Right cardiac atrium (tissue), 5 donors: Measurements from ENCODE around the gene SHISA2. TPM values are rescaled to one million over a fixed set of nuclear protein-coding genes. Genes with fewer than 3 reads are reported as not detected.
"Not testable (repeated sequence)": the region's sequence is repeated elsewhere in the genome, so short reads cannot be mapped to it uniquely, and the experiment has no call there.

Experiments used
- ATAC-seq, 2 donors: fragments of 200-7000 bp; cut with Tn5 transposase; one replicate each; pipeline versions ENCODE4 v1.8.0 to v1.9.1; 2020; ENCODE audit warnings: moderate library complexity in 2 of 2, mild to moderate bottlenecking in 1 of 2
- DNase-seq, 3 donors: peaks; one replicate each; pipeline ENCODE4 v3.0.0-alpha.2; 2020
- H3K27ac ChIP-seq: one replicate; pipeline ENCODE4 v1.5.1; 2013; ENCODE audit warnings: mild to moderate bottlenecking, low read length, control low read depth, moderate library complexity
- H3K27me3 ChIP-seq: one replicate; pipeline ENCODE4 v1.6.1; 2013; ENCODE audit not compliant: control insufficient read depth, insufficient read depth
- H3K4me1 ChIP-seq: one replicate; pipeline ENCODE4 v1.6.1; 2013; ENCODE audit warnings: low read length; ENCODE audit not compliant: control insufficient read depth, insufficient read depth
- H3K4me3 ChIP-seq: one replicate; pipeline ENCODE4 v1.5.1; 2013; ENCODE audit warnings: low read length, control low read depth
- H3K9me3 ChIP-seq: one replicate; pipeline ENCODE4 v1.6.1; 2013; ENCODE audit warnings: low read length; ENCODE audit not compliant: control insufficient read depth
- WGBS: extraction: QIAGEN DNeasy Blood & Tissue Kit; methylation state at CpG from one replicate; pipeline ENCODE4 v1.1.7; 2013; 5-methylcytosine and 5-hydroxymethylcytosine counted together
- intact Hi-C, 4 donors: fragments of 100-400 bp; cut with DNase I; formaldehyde crosslinking; loops; one replicate each; pipeline versions ENCODE4 v1.11.0 to v1.14.0; 2022 to 2023
- polyA plus RNA-seq: library from polyadenylated mRNA; stranded (reverse); fragments of 200-250 nt; gene quantifications from one replicate; pipeline ENCODE4 v1.2.3, GENCODE V29; 2013
- total RNA-seq, 4 donors: library from RNA; stranded (reverse); fragmentation: NEBNext Ultra II Directional; extraction: Animal tissue kit (Norgen Biotek cat#: 25700); gene quantifications; one replicate each; pipeline ENCODE4 v1.2.1, GENCODE V29; 2021
- donor health status: healthy with polysubstance abuse.
- donor health status: DM: no; HTN: yes; CAD: no.
- donor health status: DM: no; HTN: no; CAD: no.
- donor health status: DM: no; HTN: yes; CAD: no; lungs with severe emphysema.
- donor health status: DM: yes; HTN: yes; CAD: no.

Gene SHISA2
- total and polyA plus RNA-seq, 5 donors = 0.07 to 0.34 (median 0.17) TPM; not detected in 1

- H3K4me3 ChIP-seq, H3K4me1 ChIP-seq, intact Hi-C loops, H3K27ac ChIP-seq, H3K27me3 ChIP-seq, H3K9me3 ChIP-seq, ATAC-seq, DNase-seq: not testable (repeated sequence)
- WGBS = 69% methylated on average over 7 of the region's 7 CpGs
Measured at GRCh38 chr13:26066492-26066891, 14.7 kb upstream of the SHISA2 start.

GRCh38 chr13:26062853-26063444 is 11.1 kb upstream of the SHISA2 start:
- Histone ChIP-seq H3K27ac (no peak overlapping the region), H3K4me1 (no peaks in the 10 kb centered on the region), H3K27me3 (no peaks in the 10 kb centered on the region), H3K4me3 (no peak overlapping the region), H3K9me3 (no peaks in the 10 kb centered on the region)
- intact Hi-C loops = loop anchor here in 3 of 4 donors (5.0 kb wide), 1 partner anchor 491 kb away; no protein-coding TSS in a partner anchor
- 52% methylated on average over 5 of the region's 5 CpGs for WGBS
- peak; percentile 76 to 89 for ATAC-seq
- peak in 1 of 3 donors; percentile 20 for DNase-seq

GRCh38 chr13:26061947-26062346 is 10.1 kb upstream of the SHISA2 start:
- Histone ChIP-seq H3K4me1 (no peaks in the 10 kb centered on the region), H3K27ac (no peak overlapping the region), H3K9me3 (no peaks in the 10 kb centered on the region), H3K27me3 (no peaks in the 10 kb centered on the region), H3K4me3 (no peak overlapping the region)
- ATAC-seq (peak; percentile 33 to 47), DNase-seq (no peak)
- intact Hi-C loops = loop anchor here in 3 of 4 donors (5.0 kb wide), 1 partner anchor 490 kb away; no protein-coding TSS in a partner anchor
- WGBS = 74% methylated on average over 6 of the region's 6 CpGs

DNA sequence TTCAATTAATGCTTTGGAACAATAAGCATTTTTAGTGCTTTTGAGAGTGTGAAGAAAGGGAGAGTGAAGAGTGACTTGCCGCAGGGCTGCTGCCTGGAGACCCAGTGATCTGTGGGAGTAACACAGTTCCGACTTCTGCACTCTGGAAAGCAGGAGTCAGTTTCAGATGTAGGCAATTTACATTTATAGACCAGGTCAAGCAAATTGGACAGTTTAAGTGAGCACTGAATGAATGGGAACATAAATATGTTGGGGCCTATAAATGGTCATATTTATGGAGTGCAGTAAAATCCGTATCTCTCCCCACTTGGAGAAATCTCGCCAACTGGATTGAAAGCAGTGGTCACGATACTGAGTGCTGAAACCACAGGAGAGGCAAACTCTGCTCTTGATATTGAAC is 9.4 kb upstream of the SHISA2 start:
- no peaks in the 10 kb centered on the region for H3K27me3 ChIP-seq
- H3K27ac ChIP-seq = no peak overlapping the region
- no peak for DNase-seq
- no peaks in the 10 kb centered on the region for H3K4me1 ChIP-seq
- ATAC-seq = no peak
- no peak overlapping the region for H3K4me3 ChIP-seq
- no peaks in the 10 kb centered on the region for H3K9me3 ChIP-seq
- intact Hi-C loops = loop anchor here in 3 of 4 donors (5.0 kb wide), 1 partner anchor 489 kb away; no protein-coding TSS in a partner anchor
- 86% methylated on average over 5 of the region's 5 CpGs for WGBS

DNA sequence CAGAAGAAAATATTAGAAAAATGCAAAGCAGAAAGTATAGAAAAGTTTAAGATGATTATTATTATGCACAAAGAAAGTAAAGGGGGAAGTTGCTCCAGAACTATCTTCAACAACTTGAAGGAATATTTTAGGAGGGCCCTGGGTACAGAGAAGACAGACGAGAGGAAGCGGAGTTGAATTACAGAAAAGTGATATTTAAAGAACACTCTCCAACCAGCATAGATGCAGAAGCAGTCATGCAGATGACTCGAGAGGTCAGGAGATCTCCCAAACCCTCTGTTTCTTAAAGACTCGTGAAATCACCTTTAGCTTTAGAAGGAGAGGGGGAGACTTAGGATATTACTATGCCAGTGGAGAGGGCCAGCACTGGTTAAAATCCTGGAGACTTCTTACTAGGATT is 8.5 kb upstream of the SHISA2 start:
- no peak for ATAC-seq
- no peak overlapping the region for H3K4me3 ChIP-seq
- no peak overlapping the region for H3K27ac ChIP-seq
- DNase-seq = no peak
- H3K27me3 ChIP-seq = no peaks in the 10 kb centered on the region
- H3K9me3 ChIP-seq = no peaks in the 10 kb centered on the region
- WGBS = 83% methylated on average over 4 of the region's 4 CpGs
- intact Hi-C loops = loop anchor here in 3 of 4 donors (5.0 kb wide), 1 partner anchor 488 kb away; no protein-coding TSS in a partner anchor
- no peaks in the 10 kb centered on the region for H3K4me1 ChIP-seq

- ATAC-seq = no peak
- DNase-seq = no peak
- Histone ChIP-seq H3K4me1 (no peaks in the 10 kb centered on the region), H3K27me3 (no peaks in the 10 kb centered on the region), H3K27ac (no peak overlapping the region), H3K4me3 (no peak overlapping the region), H3K9me3 (no peaks in the 10 kb centered on the region)
- WGBS = 69% methylated on average over 6 of the region's 6 CpGs
- intact Hi-C loops = no loop called here
Measured at GRCh38 chr13:26058704-26059103, 6.9 kb upstream of the SHISA2 start.

GRCh38 chr13:26054896-26055295 is 3.1 kb upstream of the SHISA2 start:
- H3K27me3 ChIP-seq = no peaks in the 10 kb centered on the region
- DNase-seq (no peak), ATAC-seq (no peak)
- no peak overlapping the region for H3K4me3 ChIP-seq
- H3K9me3 ChIP-seq = no peaks in the 10 kb centered on the region
- H3K27ac ChIP-seq = no peak overlapping the region
- no peaks in the 10 kb centered on the region for H3K4me1 ChIP-seq
- intact Hi-C loops = no loop called here

- H3K27me3 ChIP-seq = no peaks in the 10 kb centered on the region
- no peak overlapping the region for H3K4me3 ChIP-seq
- DNase-seq (no peak), ATAC-seq (no peak)
- no peaks in the 10 kb centered on the region for H3K9me3 ChIP-seq
- WGBS = 82% methylated on average over 6 of the region's 6 CpGs
- H3K27ac ChIP-seq = no peak overlapping the region
- H3K4me1 ChIP-seq = no peaks in the 10 kb centered on the region
- intact Hi-C loops = no loop called here
Measured at GRCh38 chr13:26053418-26053980, 1.7 kb upstream of the SHISA2 start.

GRCh38 chr13:26052337-26052736 is 521 bp upstream of the SHISA2 start:
- 49% methylated on average over 10 of the region's 10 CpGs for WGBS
- no peaks in the 10 kb centered on the region for H3K27me3 ChIP-seq
- no peak for DNase-seq
- ATAC-seq = no peak
- peak overlapping the region; percentile 42 for H3K4me3 ChIP-seq
- H3K27ac ChIP-seq = no peak overlapping the region
- intact Hi-C loops = no loop called here
- H3K4me1 ChIP-seq = no peaks in the 10 kb centered on the region
- H3K9me3 ChIP-seq = no peaks in the 10 kb centered on the region

DNA sequence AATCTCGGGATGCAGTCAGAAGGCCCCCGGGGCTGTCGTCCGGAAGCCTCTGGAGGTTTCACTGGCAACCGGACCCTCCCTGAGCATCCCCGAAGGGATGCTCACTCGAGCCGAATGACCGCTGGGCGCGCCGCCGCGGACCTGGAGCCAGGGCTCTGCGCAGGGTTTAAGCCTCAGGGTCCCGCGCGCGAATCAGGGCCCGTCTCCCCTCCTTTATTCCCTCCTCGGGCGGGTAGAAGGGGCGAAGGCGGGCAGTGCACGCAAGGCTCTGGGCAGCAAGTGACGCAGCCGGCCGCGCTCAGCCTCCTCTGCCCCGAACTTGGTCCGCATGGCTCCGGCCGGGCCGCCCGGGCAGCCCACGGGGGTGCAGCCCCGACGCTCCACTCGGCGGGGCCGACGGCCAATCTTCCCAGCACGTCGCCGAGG is 572 bp downstream of the SHISA2 start:
- 1% methylated on average over 45 of the region's 45 CpGs for WGBS
- Histone ChIP-seq H3K4me3 (peak overlapping the region; percentile 42), H3K4me1 (no peaks in the 10 kb centered on the region), H3K9me3 (no peaks in the 10 kb centered on the region), H3K27ac (no peak overlapping the region), H3K27me3 (no peaks in the 10 kb centered on the region)
- ATAC-seq (peak; percentile 56 to 61), DNase-seq (peak; percentile 16 to 70 (median 47))
- intact Hi-C loops = no loop called here

DNA sequence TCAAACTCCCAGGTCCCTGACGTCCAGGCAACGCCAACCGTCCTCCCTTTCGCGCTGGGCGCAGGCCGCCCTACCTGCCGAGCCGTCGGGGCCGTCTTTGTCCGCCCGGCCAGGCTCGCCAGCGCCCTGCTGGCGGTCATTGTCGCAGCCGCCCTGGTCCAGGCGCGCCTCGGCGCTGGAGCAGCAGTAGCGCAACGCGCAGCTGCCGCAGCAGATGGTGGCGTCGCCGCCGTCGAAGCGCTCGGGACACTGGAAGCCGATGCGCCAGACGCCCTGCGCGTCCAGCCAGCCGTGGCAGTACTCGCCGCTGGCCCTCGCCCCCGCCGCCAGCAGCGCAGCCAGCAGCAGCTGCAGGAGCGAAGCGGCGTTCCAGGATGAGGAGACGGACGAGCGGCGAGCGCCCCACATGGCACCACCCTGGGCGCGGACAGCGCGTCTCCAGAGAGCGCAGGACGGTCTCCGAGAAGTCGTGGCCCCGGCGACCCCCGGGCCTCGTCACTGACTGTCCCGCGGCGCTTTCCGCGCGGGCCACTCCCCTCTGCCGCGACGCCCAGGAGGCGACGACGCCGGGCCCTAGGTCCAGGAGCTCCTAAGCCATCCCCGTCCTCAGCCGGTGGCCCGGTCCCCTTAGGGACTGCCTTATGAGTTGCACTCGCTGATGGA is 1.1 kb downstream of the SHISA2 start:
- intact Hi-C loops = no loop called here
- no peak overlapping the region for H3K4me3 ChIP-seq
- H3K27me3 ChIP-seq = no peaks in the 10 kb centered on the region
- H3K9me3 ChIP-seq = no peaks in the 10 kb centered on the region
- ATAC-seq (peak; percentile 31 to 38), DNase-seq (peak; percentile 31 to 70 (median 65))
- no peak overlapping the region for H3K27ac ChIP-seq
- WGBS = 3% methylated on average over 82 of the region's 82 CpGs
- H3K4me1 ChIP-seq = no peaks in the 10 kb centered on the region
